Measurements from ENCODE around the gene SLC17A9. TPM values are rescaled to one million over a fixed set of nuclear protein-coding genes. Genes with fewer than 3 reads are reported as not detected.

The SLC17A9 gene
- polyA plus RNA-seq, 3 donors, result 0.81 to 31.3 (median 0.82) TPM

- TF ChIP-seq CTCF (IDR thresholded peaks at IDR 0.05), result no peak
- 27% methylated on average over 17 of the region's 20 CpGs for WGBS (ENCODE audit: insufficient coverage)
- no peak overlapping the region for H3K4me2 ChIP-seq (replicated peaks; ENCODE audit: extremely low read depth, low read length, poor library complexity, severe bottlenecking)
- no peak overlapping the region for H3K4me3 ChIP-seq (replicated peaks in 1 of 3; ENCODE audit: low read depth in 2 of 3, low read length in 3 of 3)
- Mint-ChIP-seq H3K4me3 (no peak overlapping the region), H3K4me1 (peaks cover 9% of the 10 kb centered on the region), H3K9me3 (no peaks in the 10 kb centered on the region), H3K27ac (no peak overlapping the region), H3K36me3 (peaks cover 28 to 59% of the 10 kb centered on the region in 2 donors), H3K27me3 (ENCODE audit: low read depth in 3 of 3) (peaks cover 3 to 6% (median 4%) of the 10 kb centered on the region in 3 donors)
- no peak overlapping the region for H3K9ac ChIP-seq (ENCODE audit: insufficient read depth, low read length, poor library complexity, severe bottlenecking)
- no peak overlapping the region for H3K27ac ChIP-seq (ENCODE audit: low read depth in 1 of 2, low read length in 2 of 2)
- no peaks in the 10 kb centered on the region for H3K9me3 ChIP-seq (replicated peaks in 1 of 2; ENCODE audit: control insufficient read depth in 1 of 2, insufficient read depth in 1 of 2, low read length in 2 of 2)
- intact Hi-C loops (cut with micrococcal nuclease), result no loop called here
- H3K27me3 ChIP-seq (ENCODE audit: control insufficient read depth in 2 of 2, insufficient read depth in 2 of 2, low read length in 2 of 2), result peaks cover 0 to 3% of the 10 kb centered on the region in 2 donors
- no peaks in the 10 kb centered on the region for H4K20me1 ChIP-seq (ENCODE audit: insufficient read depth, low read length)
- peaks cover 16 to 35% of the 10 kb centered on the region in 2 donors for H3K36me3 ChIP-seq (replicated peaks in 1 of 2; ENCODE audit: control insufficient read depth in 1 of 2, insufficient read depth in 2 of 2, low read length in 2 of 2)
- H3K4me1 ChIP-seq (ENCODE audit: control insufficient read depth in 1 of 2, insufficient read depth in 2 of 2, low read length in 2 of 2), result peaks cover 2% of the 10 kb centered on the region in 2 donors
- H3K79me2 ChIP-seq (ENCODE audit: insufficient read depth, low read length), result no peaks in the 10 kb centered on the region
- H2AFZ ChIP-seq (ENCODE audit: insufficient read depth, low read depth, low read length, poor library complexity, severe bottlenecking), result no peak overlapping the region
- DNase-seq, result no peak
Observed at GRCh38 chr20:62964700-62965099, 12.2 kb downstream of the SLC17A9 start.

- no peak for DNase-seq
- peak overlapping the region in 1 of 7 donors; percentile 25 for H3K27ac Mint-ChIP-seq
- H2AFZ ChIP-seq (ENCODE audit: insufficient read depth, low read depth, low read length, poor library complexity, severe bottlenecking), result no peak overlapping the region
- peaks cover 23 to 52% of the 10 kb centered on the region in 2 donors for H3K36me3 Mint-ChIP-seq
- H3K4me2 ChIP-seq (replicated peaks; ENCODE audit: extremely low read depth, low read length, poor library complexity, severe bottlenecking), result no peak overlapping the region
- H3K27ac ChIP-seq (ENCODE audit: low read depth in 1 of 2, low read length in 2 of 2), result no peak overlapping the region
- H3K27me3 Mint-ChIP-seq (ENCODE audit: low read depth in 3 of 3), result peaks cover 7 to 12% (median 8%) of the 10 kb centered on the region in 3 donors
- H3K4me1 ChIP-seq (ENCODE audit: control insufficient read depth in 1 of 2, insufficient read depth in 2 of 2, low read length in 2 of 2), result no peaks in the 10 kb centered on the region
- H3K4me3 Mint-ChIP-seq, result no peak overlapping the region
- H3K9ac ChIP-seq (ENCODE audit: insufficient read depth, low read length, poor library complexity, severe bottlenecking), result no peak overlapping the region
- peaks cover 5% of the 10 kb centered on the region for H3K4me1 Mint-ChIP-seq
- no peaks in the 10 kb centered on the region for H3K9me3 Mint-ChIP-seq
- TF ChIP-seq CTCF (IDR thresholded peaks at IDR 0.05), result no peak
- H3K4me3 ChIP-seq (replicated peaks in 1 of 3; ENCODE audit: low read depth in 2 of 3, low read length in 3 of 3), result no peak overlapping the region
- peaks cover 0 to 6% of the 10 kb centered on the region in 2 donors for H3K27me3 ChIP-seq (ENCODE audit: control insufficient read depth in 2 of 2, insufficient read depth in 2 of 2, low read length in 2 of 2)
- intact Hi-C loops (cut with micrococcal nuclease), result no loop called here
- peaks cover 16 to 35% of the 10 kb centered on the region in 2 donors for H3K36me3 ChIP-seq (replicated peaks in 1 of 2; ENCODE audit: control insufficient read depth in 1 of 2, insufficient read depth in 2 of 2, low read length in 2 of 2)
- H3K79me2 ChIP-seq (ENCODE audit: insufficient read depth, low read length), result no peaks in the 10 kb centered on the region
- no peaks in the 10 kb centered on the region for H3K9me3 ChIP-seq (replicated peaks in 1 of 2; ENCODE audit: control insufficient read depth in 1 of 2, insufficient read depth in 1 of 2, low read length in 2 of 2)
- no peaks in the 10 kb centered on the region for H4K20me1 ChIP-seq (ENCODE audit: insufficient read depth, low read length)
- 61% methylated on average over 17 of the region's 19 CpGs for WGBS (ENCODE audit: insufficient coverage)
Observed at GRCh38 chr20:62965363-62965771, 12.9 kb downstream of the SLC17A9 start.
